HG02884 (cell line): Measurements from ENCODE around the gene ORC3.
"Not testable (repeated sequence)": the region's sequence is repeated elsewhere in the genome, so short reads cannot be mapped to it uniquely, and the experiment has no call there.

ENCODE experiments used
- ATAC-seq: cut with Tn5 transposase; IDR thresholded peaks from one replicate; pipeline ENCODE4 v1.9.1; 2021; ENCODE audit warnings: mild to moderate bottlenecking, moderate library complexity; ENCODE audit not compliant: unreplicated experiment

The ORC3 gene

GRCh38 chr6:87590990-87591389 is 1.1 kb downstream of the ORC3 start:
- no peak for ATAC-seq

- no peak for ATAC-seq
These were observed 10.6 kb downstream of the ORC3 start for GRCh38 chr6:87600576-87600975.

- no peak for ATAC-seq
These were observed 16.3 kb downstream of the ORC3 start for GRCh38 chr6:87606199-87606598.

- no peak for ATAC-seq
These were observed 18.9 kb downstream of the ORC3 start for GRCh38 chr6:87608802-87609201.

- ATAC-seq, result not testable (repeated sequence)
These were observed 23.1 kb downstream of the ORC3 start for GRCh38 chr6:87613018-87613417.

GRCh38 chr6:87617405-87617804 is 27.5 kb downstream of the ORC3 start:
- ATAC-seq, result no peak

- no peak for ATAC-seq
These were observed 28.6 kb downstream of the ORC3 start for GRCh38 chr6:87618531-87618930.

- ATAC-seq, result no peak
These were observed 33.3 kb downstream of the ORC3 start for GRCh38 chr6:87623248-87623647.

- ATAC-seq, result peak; percentile 54
These were observed 38.5 kb downstream of the ORC3 start for GRCh38 chr6:87628424-87628823.

GRCh38 chr6:87628881-87629280 is 38.9 kb downstream of the ORC3 start:
- ATAC-seq, result no peak

GRCh38 chr6:87630746-87631145 is 40.8 kb downstream of the ORC3 start:
- ATAC-seq, result no peak

- ATAC-seq, result no peak
These were observed 43.9 kb downstream of the ORC3 start for GRCh38 chr6:87633851-87634250.

GRCh38 chr6:87636315-87636714 is 46.4 kb downstream of the ORC3 start:
- ATAC-seq, result no peak

- ATAC-seq, result no peak
These were observed 47.2 kb downstream of the ORC3 start for GRCh38 chr6:87637106-87637505.

GRCh38 chr6:87639373-87639772 is 49.4 kb downstream of the ORC3 start:
- no peak for ATAC-seq

GRCh38 chr6:87641065-87641692 is 51.2 kb downstream of the ORC3 start:
- no peak for ATAC-seq

- ATAC-seq, result no peak
These were observed 55.1 kb downstream of the ORC3 start for GRCh38 chr6:87645080-87645479.

- no peak for ATAC-seq
These were observed 63.4 kb downstream of the ORC3 start for GRCh38 chr6:87653074-87653962.

- ATAC-seq, result no peak
These were observed 64.2 kb downstream of the ORC3 start for GRCh38 chr6:87654122-87654521.

- no peak for ATAC-seq
These were observed 65.0 kb downstream of the ORC3 start for GRCh38 chr6:87654875-87655454.

- no peak for ATAC-seq
These were observed 65.9 kb downstream of the ORC3 start for GRCh38 chr6:87655824-87656223.

- peak; percentile 54 for ATAC-seq
These were observed 66.9 kb downstream of the ORC3 start for GRCh38 chr6:87656857-87657256.
